Measurements from ENCODE around the gene TYRP1. TPM values are rescaled to one million over a fixed set of nuclear protein-coding genes. Genes with fewer than 3 reads are reported as not detected.
A peak's percentile ranks its signal among the peaks of the same experiment; 100 is the strongest.

Gene TYRP1
- total RNA-seq, 3 donors from 2014 or later, result 0.23 to 1.7 TPM; not detected in 1

DNA sequence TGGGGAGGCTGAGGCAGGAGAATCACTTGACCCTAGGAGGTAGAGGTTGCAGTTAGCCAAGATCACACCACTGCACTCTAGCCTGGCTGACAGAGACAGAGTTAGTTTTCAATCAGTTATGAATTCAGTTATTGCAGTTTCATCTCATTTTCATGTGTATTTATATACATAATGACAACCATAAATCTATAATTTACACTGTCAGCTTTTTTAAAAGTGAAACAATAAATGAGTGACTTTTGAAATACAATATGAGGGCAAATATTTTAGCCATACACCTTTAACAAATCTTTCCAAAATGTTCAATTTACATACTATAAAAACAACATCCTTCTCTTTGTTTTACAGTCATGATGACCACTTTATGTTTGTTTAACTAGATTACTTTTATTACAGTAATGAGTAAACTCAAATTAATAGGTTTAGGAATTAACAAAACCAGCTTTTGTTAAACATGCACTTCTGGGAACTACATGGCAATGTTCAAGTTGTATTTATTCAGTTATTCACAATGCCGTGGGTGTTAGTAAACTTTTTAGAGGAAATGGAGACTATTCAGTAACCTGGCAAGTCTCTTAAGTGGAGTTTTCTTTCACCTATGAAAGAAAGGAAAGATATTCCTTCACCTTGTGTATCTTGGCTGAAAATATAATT, 12.7 kb downstream of the TYRP1 start:
- ATAC-seq (no peak), DNase-seq (no peak)
- intact Hi-C loops (cut with DNase I, micrococcal nuclease), result no loop called here
- Histone ChIP-seq H3K36me3 (ENCODE audit: low read depth) (no peaks in the 10 kb centered on the region), H3K4me1 (ENCODE audit: low read depth) (no peaks in the 10 kb centered on the region), H3K4me3 (no peak overlapping the region), H3K9me3 (no peaks in the 10 kb centered on the region)
- TF ChIP-seq, protein P1, sequence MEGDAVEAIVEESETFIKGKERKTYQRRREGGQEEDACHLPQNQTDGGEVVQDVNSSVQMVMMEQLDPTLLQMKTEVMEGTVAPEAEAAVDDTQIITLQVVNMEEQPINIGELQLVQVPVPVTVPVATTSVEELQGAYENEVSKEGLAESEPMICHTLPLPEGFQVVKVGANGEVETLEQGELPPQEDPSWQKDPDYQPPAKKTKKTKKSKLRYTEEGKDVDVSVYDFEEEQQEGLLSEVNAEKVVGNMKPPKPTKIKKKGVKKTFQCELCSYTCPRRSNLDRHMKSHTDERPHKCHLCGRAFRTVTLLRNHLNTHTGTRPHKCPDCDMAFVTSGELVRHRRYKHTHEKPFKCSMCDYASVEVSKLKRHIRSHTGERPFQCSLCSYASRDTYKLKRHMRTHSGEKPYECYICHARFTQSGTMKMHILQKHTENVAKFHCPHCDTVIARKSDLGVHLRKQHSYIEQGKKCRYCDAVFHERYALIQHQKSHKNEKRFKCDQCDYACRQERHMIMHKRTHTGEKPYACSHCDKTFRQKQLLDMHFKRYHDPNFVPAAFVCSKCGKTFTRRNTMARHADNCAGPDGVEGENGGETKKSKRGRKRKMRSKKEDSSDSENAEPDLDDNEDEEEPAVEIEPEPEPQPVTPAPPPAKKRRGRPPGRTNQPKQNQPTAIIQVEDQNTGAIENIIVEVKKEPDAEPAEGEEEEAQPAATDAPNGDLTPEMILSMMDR (IDR thresholded peaks at IDR 0.05), result no peak

DNA sequence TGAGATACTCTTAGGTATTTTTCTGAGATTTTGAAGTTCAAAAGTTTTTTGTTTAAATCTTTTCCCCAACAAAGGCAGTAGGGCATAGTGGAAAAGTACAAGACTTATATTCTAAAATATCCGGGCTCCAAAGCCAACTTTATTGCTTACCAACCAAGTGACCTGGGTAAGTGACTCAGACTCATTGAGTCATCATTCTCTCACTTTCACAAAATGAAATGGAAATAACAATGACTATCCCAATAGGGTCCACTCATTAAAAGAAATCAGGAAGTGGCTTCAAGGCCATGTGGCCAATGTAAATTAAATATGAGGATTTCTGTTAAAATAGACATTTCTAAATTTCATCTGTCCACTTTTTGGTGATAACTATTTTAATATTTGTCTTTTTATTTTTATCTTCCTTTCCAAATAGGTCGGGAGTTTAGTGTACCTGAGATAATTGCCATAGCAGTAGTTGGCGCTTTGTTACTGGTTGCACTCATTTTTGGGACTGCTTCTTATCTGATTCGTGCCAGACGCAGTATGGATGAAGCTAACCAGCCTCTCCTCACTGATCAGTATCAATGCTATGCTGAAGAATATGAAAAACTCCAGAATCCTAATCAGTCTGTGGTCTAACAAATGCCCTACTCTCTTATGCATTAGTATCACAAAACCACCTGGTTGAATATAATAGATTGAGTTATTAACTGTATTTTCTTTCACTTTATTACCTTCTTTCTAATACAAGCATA, 15.5 kb downstream of the TYRP1 start:
- ATAC-seq (peak; percentile 46), DNase-seq (no peak)
- H3K9me3 ChIP-seq, result no peaks in the 10 kb centered on the region
- TF ChIP-seq, protein P1 (IDR thresholded peaks at IDR 0.05), result no peak
- no peaks in the 10 kb centered on the region for H3K36me3 ChIP-seq (ENCODE audit: low read depth)
- intact Hi-C loops (cut with DNase I, micrococcal nuclease), result no loop called here
- H3K4me1 ChIP-seq (ENCODE audit: low read depth), result no peaks in the 10 kb centered on the region
- no peak overlapping the region for H3K4me3 ChIP-seq

DNA sequence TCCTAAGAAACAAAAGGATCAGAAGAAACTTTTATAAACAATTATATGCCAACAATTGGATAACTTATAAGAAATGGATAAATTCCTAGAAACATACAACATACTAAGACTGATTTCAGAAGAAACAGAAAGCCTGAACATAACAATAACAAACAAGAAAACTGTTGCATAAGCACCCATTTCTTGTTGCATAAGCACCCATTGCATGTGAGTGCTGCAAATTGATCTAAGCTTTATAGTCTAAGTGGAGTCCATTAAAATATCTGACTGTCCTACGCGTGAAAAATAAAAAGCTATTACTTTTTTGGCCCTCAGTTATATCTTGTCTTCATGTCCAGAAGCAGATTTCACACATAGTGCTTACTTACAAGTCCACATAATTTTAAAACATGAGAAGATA, 19.3 kb downstream of the TYRP1 start:
- ATAC-seq (no peak), DNase-seq (no peak)
- Histone ChIP-seq H3K4me3 (no peak overlapping the region), H3K36me3 (ENCODE audit: low read depth) (no peaks in the 10 kb centered on the region), H3K4me1 (ENCODE audit: low read depth) (no peaks in the 10 kb centered on the region), H3K9me3 (no peaks in the 10 kb centered on the region)
- intact Hi-C loops (cut with DNase I, micrococcal nuclease), result no loop called here
- TF ChIP-seq, protein P1 (IDR thresholded peaks at IDR 0.05), result no peak

DNA sequence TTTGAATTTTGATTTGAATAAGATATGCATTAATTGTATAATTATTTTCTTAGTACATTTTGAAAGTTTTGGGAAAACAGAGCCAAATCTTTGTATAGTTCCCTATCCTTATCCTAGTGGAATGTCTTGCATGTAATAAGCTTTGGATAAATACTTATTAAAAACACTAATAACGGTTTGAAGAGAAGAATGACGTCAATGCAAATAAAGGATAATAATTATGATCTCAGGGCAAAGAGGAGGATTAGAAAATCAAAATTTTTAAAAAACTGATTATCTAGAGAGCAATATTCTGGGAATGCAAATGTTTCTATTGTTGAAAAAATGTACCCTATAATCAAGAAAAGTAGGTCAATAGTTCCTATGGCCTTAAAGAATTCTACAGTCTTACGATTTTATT, 22.1 kb downstream of the TYRP1 start:
- intact Hi-C loops (cut with DNase I, micrococcal nuclease), result loop anchor here in 1 of 2 donors (5.0 kb wide), 1 partner anchor 372 kb away; no protein-coding TSS in a partner anchor
- no peaks in the 10 kb centered on the region for H3K36me3 ChIP-seq (ENCODE audit: low read depth)
- no peak overlapping the region for H3K4me3 ChIP-seq
- H3K9me3 ChIP-seq, result no peaks in the 10 kb centered on the region
- ATAC-seq (no peak), DNase-seq (no peak)
- no peaks in the 10 kb centered on the region for H3K4me1 ChIP-seq (ENCODE audit: low read depth)
- TF ChIP-seq, protein P1 (IDR thresholded peaks at IDR 0.05), result no peak

DNA sequence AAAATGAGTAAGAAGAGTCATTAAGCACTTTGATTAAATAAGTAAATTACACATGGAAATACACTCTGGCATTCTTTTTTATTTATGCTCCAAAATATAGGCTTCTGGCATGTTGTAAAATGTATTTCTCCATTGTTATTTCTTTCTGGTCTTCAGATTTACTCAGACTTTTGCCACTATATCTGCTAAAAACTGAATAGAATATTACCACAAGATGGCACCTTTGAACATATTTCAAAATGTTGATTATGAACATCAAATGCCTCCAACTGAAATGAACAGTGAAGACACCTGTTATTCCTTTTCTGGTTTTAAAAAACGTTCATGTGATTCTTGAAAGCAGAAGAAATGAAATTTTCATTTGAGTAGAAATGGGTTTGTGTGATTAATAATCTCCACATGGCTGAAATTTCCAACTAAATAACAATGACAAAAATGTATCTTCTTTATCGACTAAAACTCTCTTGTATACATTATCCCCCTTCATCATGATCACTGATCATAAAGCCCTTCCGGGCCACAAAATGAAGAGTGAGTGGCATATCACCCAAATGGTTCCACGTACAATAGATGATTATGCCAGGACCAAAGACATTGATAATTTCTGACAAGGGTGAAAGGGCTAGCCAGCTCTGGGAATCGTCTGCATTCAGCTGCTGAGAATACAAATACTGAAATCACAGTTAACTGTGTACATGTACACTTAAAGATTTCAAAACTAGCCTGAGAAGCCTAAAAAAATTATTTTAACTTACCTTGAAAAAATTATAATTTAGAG, 23.8 kb downstream of the TYRP1 start:
- H3K4me1 ChIP-seq (ENCODE audit: low read depth), result no peaks in the 10 kb centered on the region
- no peaks in the 10 kb centered on the region for H3K36me3 ChIP-seq (ENCODE audit: low read depth)
- DNase-seq, result no peak
- no peaks in the 10 kb centered on the region for H3K9me3 ChIP-seq
- intact Hi-C loops (cut with DNase I, micrococcal nuclease), result loop anchor here in 1 of 2 donors (5.0 kb wide), 1 partner anchor 370 kb away; no protein-coding TSS in a partner anchor
- TF ChIP-seq, protein P1 (IDR thresholded peaks at IDR 0.05), result no peak
- no peak overlapping the region for H3K4me3 ChIP-seq
- ATAC-seq, result no peak

Data from mucosa of descending colon (tissue), 3 donors.